Adipose tissue (tissue), 3 donors: ENCODE data around the gene RHCG. TPM values are rescaled to one million over a fixed set of nuclear protein-coding genes. Genes with fewer than 3 reads are reported as not detected.

ENCODE experiments used
- H3K27ac ChIP-seq: one replicate; pipeline ENCODE4 v1.5.1; 2013; ENCODE audit warnings: low read depth, low read length
- WGBS, 3 donors: extraction: QIAGEN DNeasy Blood & Tissue Kit; methylation state at CpG; one replicate each; pipeline ENCODE4 v1.1.7; 2013; 5-methylcytosine and 5-hydroxymethylcytosine counted together
- polyA plus RNA-seq, 3 donors: library from polyadenylated mRNA; stranded (reverse); fragments of 200-250 nt; gene quantifications; one replicate each; pipeline ENCODE4 v1.2.3, GENCODE V29; 2013
- donor health status: healthy with polysubstance abuse.
- donor health status: Bipolar disorder and iron deficiency.
- donor health status: healthy.

The RHCG gene
- polyA plus RNA-seq, 3 donors = 0.56 to 5.3 (median 0.61) TPM

- no peak overlapping the region for H3K27ac ChIP-seq
- 2 to 3% (median 3%) methylated on average over 44 of the region's 44 CpGs for WGBS, 3 donors
Observed at GRCh38 chr15:89430530-89431341, 65.6 kb downstream of the RHCG start.

- H3K27ac ChIP-seq = no peak overlapping the region
- 69 to 76% (median 75%) methylated on average over 2 of the region's 2 CpGs for WGBS, 3 donors
Observed at GRCh38 chr15:89429986-89430385, 66.4 kb downstream of the RHCG start.

GRCh38 chr15:89429023-89429422 lies 67.4 kb downstream of the RHCG start:
- no peak overlapping the region for H3K27ac ChIP-seq
- WGBS, 3 donors = 37 to 89% (median 38%) methylated on average over 1 of the region's 1 CpG

GRCh38 chr15:89428246-89428645 lies 68.1 kb downstream of the RHCG start:
- no peak overlapping the region for H3K27ac ChIP-seq
- 65 to 78% (median 78%) methylated on average over 2 of the region's 2 CpGs for WGBS, 3 donors

GRCh38 chr15:89426500-89426899 lies 69.9 kb downstream of the RHCG start:
- no peak overlapping the region for H3K27ac ChIP-seq
- WGBS, 3 donors = 88% methylated on average over 5 of the region's 5 CpGs

DNA sequence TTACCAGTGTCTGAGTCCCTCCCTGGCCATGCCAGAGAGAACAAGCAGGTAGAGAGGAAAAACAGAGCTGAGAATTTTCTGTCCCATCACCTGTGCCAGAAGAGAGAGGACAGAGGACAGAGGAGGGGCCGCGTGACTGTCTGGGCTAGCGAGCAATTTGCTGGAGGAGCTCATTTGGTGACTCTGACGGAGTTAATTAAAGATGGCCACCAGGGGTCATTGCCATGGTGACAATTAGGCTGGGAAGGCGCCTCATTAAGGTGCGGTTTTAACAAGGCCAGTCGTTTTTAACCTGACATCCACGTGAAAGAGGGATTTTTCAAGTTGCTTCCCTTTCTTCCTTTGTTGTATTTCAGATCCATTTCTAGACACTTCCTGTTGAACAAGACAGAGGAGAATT lies 72.4 kb downstream of the RHCG start:
- no peak overlapping the region for H3K27ac ChIP-seq
- 31 to 51% (median 31%) methylated on average over 8 of the region's 8 CpGs for WGBS, 3 donors

Other genes with a start within 250 kb of the RHCG start
- gene POLG, start 161.8 kb downstream of the RHCG start, polyA plus RNA-seq = 10 to 100 TPM; 19.6 to 44.8 (median 31.3) TPM
- gene TICRR, start 78.9 kb upstream of the RHCG start, polyA plus RNA-seq = under 1 TPM in 2 of 3 donors, not detected in 1; 0.05 to 0.06 TPM
- gene KIF7, start 158.9 kb upstream of the RHCG start, polyA plus RNA-seq = 1 to 10 TPM in 2 of 3 donors, under 1 TPM in 1; 0.78 to 6.4 (median 2.9) TPM
- 1,000 to 10,000 TPM in 1 of 3 donors, 100 to 1,000 TPM in 2; 128 to 1,761 (median 559) TPM for gene PLIN1, start 182.8 kb upstream of the RHCG start, polyA plus RNA-seq
- 10 to 100 TPM; 11.3 to 40.4 (median 12.8) TPM for gene PEX11A, start 194.2 kb upstream of the RHCG start, polyA plus RNA-seq
- under 1 TPM in 2 of 3 donors, not detected in 1; 0.18 to 0.92 TPM for gene WDR93, start 194.2 kb upstream of the RHCG start, polyA plus RNA-seq